Embryonic facial prominence (tissue), 1 donor: ENCODE data around the gene SAFB.
"Not testable (repeated sequence)": the region's sequence is repeated elsewhere in the genome, so short reads cannot be mapped to it uniquely, and the experiment has no call there.

ENCODE experiments used
- DNase-seq: peaks from one replicate; pipeline ENCODE4 v3.0.0-alpha.2; 2016; ENCODE audit errors: extremely low spot score

The SAFB gene

GRCh38 chr19:5684694-5685430, 62.0 kb downstream of the SAFB start:
- DNase-seq = no peak

- DNase-seq = no peak
Observed at GRCh38 chr19:5686326-5686646, 63.4 kb downstream of the SAFB start.

DNA sequence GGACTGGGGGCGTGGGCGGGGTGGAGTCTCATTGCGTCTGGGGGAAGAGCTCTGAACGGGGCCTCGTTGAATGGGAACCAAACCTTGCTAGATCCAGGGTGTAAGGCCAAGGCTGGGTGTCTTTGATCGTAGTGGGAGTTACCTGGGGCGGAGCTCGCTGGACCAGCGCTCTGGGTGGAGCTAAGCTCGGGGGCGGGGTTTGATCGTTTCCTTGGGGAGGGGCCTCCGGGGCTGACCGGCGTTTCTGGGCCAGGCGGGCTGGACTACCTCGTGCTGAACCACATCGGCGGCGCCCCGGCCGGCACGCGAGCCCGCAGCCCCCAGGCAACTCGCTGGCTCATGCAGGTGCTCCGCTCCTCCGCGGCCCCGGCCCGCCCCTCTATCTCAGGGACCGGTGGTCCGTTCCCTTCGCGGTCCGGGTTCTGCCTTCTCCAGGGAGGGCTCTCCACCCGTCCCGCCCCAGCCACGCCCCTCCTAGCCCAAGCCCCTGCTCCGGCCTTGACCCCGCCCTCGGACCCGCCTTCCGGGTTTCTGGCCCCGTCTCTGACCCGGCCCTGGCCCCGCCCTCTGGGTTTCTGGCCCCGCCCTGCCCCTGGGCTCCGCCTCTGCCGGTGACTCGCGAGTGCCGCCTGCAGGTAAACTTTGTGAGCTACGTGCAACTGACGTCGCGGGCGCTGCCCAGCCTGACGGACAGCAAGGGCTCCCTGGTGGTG, 63.9 kb downstream of the SAFB start:
- peak; percentile 48 for DNase-seq

- DNase-seq = no peak
Observed at GRCh38 chr19:5687360-5688198, 64.7 kb downstream of the SAFB start.

GRCh38 chr19:5688262-5688881, 65.5 kb downstream of the SAFB start:
- DNase-seq = not testable (repeated sequence)

DNA sequence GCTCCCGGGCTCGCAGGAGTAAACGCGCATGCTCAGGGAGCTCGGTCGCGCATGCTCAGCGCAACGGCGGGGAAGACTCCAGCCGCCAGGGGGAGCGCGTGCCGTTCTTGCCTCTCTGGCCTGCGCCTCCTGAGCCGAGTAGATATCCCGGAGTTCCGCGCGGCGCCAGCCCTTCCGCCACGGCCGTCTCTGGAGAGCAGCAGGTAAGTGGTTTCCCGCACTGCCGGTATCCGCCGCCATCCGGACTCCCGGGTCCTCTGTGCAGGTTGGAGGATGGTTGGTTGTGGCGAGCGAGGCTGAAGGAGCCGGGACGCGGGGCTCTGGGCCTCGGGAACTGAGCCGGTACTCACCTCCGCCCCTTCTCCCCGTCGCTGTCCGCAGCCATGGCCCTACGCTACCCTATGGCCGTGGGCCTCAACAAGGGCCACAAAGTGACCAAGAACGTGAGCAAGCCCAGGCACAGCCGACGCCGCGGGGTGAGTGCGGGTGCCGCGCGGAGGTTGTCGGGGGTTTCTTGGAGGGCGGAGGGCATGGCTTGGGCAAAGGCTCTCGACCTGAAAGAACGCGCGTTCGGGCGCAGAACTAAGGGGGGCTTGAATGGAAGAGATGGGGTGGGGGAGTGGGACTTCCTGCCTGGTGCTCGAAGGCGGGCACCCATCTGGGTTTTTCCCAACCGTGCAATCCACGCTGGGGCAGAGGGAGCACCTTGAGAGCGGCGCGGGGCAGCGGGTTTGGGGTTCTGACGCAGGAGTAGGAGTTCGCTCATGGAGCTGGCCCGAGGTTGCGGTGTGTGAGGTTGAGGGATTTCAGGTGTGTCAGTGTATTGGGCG, 67.5 kb downstream of the SAFB start, which contains the start of gene RPL36:
RPL36 (plus strand) TSS at position 171 of the 830 bp plus-strand sequence; CDS start at position 384, 213 bp downstream.
- peak; percentile 97 for DNase-seq

DNA sequence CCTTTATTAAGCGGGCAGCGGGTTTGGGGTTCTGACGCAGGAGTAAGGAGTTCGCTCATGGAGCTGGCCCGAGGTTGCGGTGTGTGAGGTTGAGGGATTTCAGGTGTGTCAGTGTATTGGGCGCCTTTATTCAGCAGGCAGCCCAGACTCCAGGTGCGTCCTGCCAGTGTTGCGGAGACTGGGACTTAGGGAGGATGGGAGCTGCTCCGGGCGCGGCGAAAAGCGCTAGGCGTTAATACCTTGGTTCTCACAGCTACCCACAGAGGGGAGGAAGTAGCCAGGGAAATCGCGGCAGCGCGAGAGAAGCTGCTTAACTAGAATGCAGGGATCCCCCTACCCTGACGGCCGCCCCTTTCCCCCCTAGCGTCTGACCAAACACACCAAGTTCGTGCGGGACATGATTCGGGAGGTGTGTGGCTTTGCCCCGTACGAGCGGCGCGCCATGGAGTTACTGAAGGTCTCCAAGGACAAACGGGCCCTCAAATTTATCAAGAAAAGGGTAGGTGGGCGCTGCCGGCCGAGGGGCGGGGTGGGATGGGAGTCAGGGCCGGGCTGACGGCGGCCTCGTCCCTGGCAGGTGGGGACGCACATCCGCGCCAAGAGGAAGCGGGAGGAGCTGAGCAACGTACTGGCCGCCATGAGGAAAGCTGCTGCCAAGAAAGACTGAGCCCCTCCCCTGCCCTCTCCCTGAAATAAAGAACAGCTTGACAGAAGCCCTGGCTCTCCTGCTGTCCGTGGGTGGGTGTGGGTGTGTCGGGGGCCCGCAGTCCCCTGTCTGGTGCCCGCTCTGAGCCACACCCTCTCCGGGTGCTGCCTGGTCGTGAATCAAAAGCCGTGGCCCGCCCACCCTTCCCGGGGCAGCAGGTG, 68.3 kb downstream of the SAFB start:
- no peak for DNase-seq

DNA sequence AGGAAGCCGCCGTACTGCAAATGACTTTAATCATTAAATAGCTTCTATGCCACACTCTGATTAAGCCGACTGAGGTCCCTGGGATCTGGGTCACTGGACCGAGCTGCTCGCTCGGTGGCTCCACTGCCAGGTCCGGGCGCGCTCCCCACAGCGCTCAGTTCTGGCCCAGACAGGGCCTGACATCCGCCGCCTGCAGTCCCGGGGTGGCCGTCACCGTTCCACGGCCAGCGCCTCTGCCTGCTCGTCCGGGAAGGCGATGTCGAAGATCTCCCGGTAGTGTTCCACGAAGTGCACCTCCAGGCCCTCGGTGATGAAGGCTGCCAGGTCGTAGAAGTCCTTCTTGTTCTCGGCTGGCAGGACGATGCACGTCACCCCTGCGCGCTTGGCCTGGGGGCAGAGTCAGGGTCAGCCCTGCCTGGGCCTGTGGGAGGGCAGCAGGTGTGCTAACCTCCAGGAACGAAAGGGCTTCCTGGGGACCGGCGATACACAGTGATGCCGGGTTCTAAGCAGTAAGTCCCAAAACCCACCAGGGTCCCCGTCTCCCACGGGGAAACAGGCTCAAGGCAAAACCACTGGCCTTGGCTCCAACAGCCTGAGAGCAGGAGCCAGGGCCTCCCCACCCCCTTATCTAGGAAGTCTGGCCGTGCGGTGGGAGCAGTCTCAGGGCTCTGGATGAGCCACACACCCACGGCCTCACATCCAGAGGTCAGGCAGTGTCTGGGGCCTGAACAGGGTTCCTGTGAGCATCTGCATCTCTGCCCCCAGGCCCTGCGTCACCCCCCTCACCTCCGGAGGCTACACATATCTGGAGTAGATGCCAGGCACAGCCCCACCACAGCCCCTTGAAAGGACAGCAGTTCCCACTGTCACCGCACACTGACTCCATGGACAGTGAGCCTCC, 69.2 kb downstream of the SAFB start:
- DNase-seq = no peak

- DNase-seq = no peak
Observed at GRCh38 chr19:5692723-5693194, 69.9 kb downstream of the SAFB start.

GRCh38 chr19:5693195-5694166, 70.6 kb downstream of the SAFB start:
- DNase-seq = no peak

- no peak for DNase-seq
Observed at GRCh38 chr19:5694167-5694955, 71.5 kb downstream of the SAFB start.

DNA sequence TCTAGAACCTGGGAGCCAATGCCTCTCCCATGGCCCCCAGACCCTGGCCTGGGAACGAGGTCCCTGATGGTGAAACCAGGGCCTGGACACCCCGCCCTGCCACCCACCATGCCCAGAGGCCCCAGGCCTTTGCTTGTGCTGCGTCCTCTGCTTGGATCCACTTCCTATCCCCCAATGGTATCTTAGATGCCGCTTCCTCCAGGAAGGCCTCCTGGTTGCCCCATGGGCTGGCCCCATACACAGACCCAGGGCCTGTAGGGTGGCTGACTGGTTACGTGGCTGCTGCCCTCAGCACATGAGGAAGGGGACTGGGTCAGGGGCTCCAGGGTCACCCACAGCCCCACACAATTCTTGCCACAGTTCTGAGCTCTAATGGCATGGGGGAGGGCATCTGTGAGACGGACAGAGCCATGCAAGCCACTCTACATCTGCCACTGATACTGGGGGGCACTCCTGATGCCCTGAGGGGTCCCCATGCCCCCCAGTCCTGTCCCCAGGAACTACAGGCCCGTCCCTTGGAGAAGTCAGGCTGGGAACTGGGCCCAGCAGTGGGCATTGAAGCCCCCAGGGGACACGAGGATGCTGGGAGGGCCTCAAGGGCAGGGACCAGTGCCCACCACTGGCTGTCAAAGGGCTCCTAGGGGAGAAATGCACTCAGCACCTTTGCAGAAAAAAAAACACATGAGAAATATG, 72.2 kb downstream of the SAFB start:
- DNase-seq = no peak

- DNase-seq = no peak
Observed at GRCh38 chr19:5695649-5696195, 72.8 kb downstream of the SAFB start.

GRCh38 chr19:5696196-5697021, 73.5 kb downstream of the SAFB start:
- DNase-seq = no peak
